ENCODE results near the gene RAX2. TPM values are rescaled to one million over a fixed set of nuclear protein-coding genes. Genes with fewer than 3 reads are reported as not detected.

The RAX2 gene
- total and polyA plus RNA-seq, 2 donors from 2014 or later = not detected

GRCh38 chr19:3807574-3808354 lies 35.7 kb upstream of the RAX2 start:
- no peak for TF ChIP-seq CTCF (IDR thresholded peaks at IDR 0.05; ENCODE audit: borderline replicate concordance, extremely low read depth, insufficient read depth)
- Histone ChIP-seq H3K9me3 (ENCODE audit: control insufficient read depth in 2 of 3, insufficient read depth in 1 of 3, low read length in 3 of 3) (no peaks in the 10 kb centered on the region), H3K4me1 (ENCODE audit: control insufficient read depth in 2 of 3, insufficient read depth in 2 of 3, low read depth in 1 of 3, low read length in 3 of 3) (peaks cover 0 to 10% (median 0%) of the 10 kb centered on the region in 3 donors), H3K9ac (ENCODE audit: low read length in 3 of 3) (no peak overlapping the region), H3K27me3 (ENCODE audit: control insufficient read depth, insufficient read depth, low read length) (no peaks in the 10 kb centered on the region), H3K36me3 (ENCODE audit: control insufficient read depth in 2 of 3, insufficient read depth in 3 of 3, low read length in 3 of 3) (no peaks in the 10 kb centered on the region), H3K27ac (ENCODE audit: low read depth in 2 of 2, low read length in 2 of 2) (no peak overlapping the region), H3K4me3 (ENCODE audit: low read length in 3 of 3) (no peak overlapping the region)
- intact Hi-C loops (cut with DNase I) = no loop called here
- no peak for DNase-seq
- no peak for FAIRE-seq

GRCh38 chr19:3807131-3807480 lies 35.1 kb upstream of the RAX2 start:
- peaks cover 0 to 10% (median 0%) of the 10 kb centered on the region in 3 donors for H3K4me1 ChIP-seq (ENCODE audit: control insufficient read depth in 2 of 3, insufficient read depth in 2 of 3, low read depth in 1 of 3, low read length in 3 of 3)
- DNase-seq = no peak
- no peak overlapping the region for H3K4me3 ChIP-seq (ENCODE audit: low read length in 3 of 3)
- H3K9me3 ChIP-seq (ENCODE audit: control insufficient read depth in 2 of 3, insufficient read depth in 1 of 3, low read length in 3 of 3) = no peaks in the 10 kb centered on the region
- H3K27ac ChIP-seq (ENCODE audit: low read depth in 2 of 2, low read length in 2 of 2) = no peak overlapping the region
- H3K36me3 ChIP-seq (ENCODE audit: control insufficient read depth in 2 of 3, insufficient read depth in 3 of 3, low read length in 3 of 3) = no peaks in the 10 kb centered on the region
- no peak for FAIRE-seq
- no peak overlapping the region for H3K9ac ChIP-seq (ENCODE audit: low read length in 3 of 3)
- no peaks in the 10 kb centered on the region for H3K27me3 ChIP-seq (ENCODE audit: control insufficient read depth, insufficient read depth, low read length)
- TF ChIP-seq CTCF (IDR thresholded peaks at IDR 0.05; ENCODE audit: borderline replicate concordance, extremely low read depth, insufficient read depth) = no peak
- intact Hi-C loops (cut with DNase I) = no loop called here

- no peak for TF ChIP-seq CTCF (IDR thresholded peaks at IDR 0.05; ENCODE audit: borderline replicate concordance, extremely low read depth, insufficient read depth)
- no peak overlapping the region for H3K4me3 ChIP-seq (ENCODE audit: low read length in 3 of 3)
- H3K9me3 ChIP-seq (ENCODE audit: control insufficient read depth in 2 of 3, insufficient read depth in 1 of 3, low read length in 3 of 3) = no peaks in the 10 kb centered on the region
- no peaks in the 10 kb centered on the region for H3K36me3 ChIP-seq (ENCODE audit: control insufficient read depth in 2 of 3, insufficient read depth in 3 of 3, low read length in 3 of 3)
- FAIRE-seq (no peak), DNase-seq (no peak)
- H3K27ac ChIP-seq (ENCODE audit: low read depth in 2 of 2, low read length in 2 of 2) = no peak overlapping the region
- no peak overlapping the region for H3K9ac ChIP-seq (ENCODE audit: low read length in 3 of 3)
- peaks cover 4% of the 10 kb centered on the region for H3K27me3 ChIP-seq (ENCODE audit: control insufficient read depth, insufficient read depth, low read length)
- peaks cover 0 to 12% (median 0%) of the 10 kb centered on the region in 3 donors for H3K4me1 ChIP-seq (ENCODE audit: control insufficient read depth in 2 of 3, insufficient read depth in 2 of 3, low read depth in 1 of 3, low read length in 3 of 3)
- intact Hi-C loops (cut with DNase I) = no loop called here
Measured at GRCh38 chr19:3805859-3806258, 33.8 kb upstream of the RAX2 start.
